Motor neuron (in vitro differentiated cells): ENCODE data around the gene TM4SF4. TPM values are rescaled to one million over a fixed set of nuclear protein-coding genes. Genes with fewer than 3 reads are reported as not detected.

Source experiments
- ATAC-seq, 8 experiments: fragments of 200-7000 bp; cut with Tn5 transposase; replicated peaks in 6 of 8; 2 replicates each; pipeline ENCODE4 v1.8.0; 2021; ENCODE audit warnings: mild to moderate bottlenecking in 8 of 8, moderate library complexity in 8 of 8
- H3K27ac ChIP-seq, 2 donors: fragments of 250-450 bp; sonication (Bioruptor Pico); 2 replicates each; pipeline ENCODE4 v1.9.0; 2021; ENCODE audit warnings: antibody characterized with exemption in 2 of 2, mild to moderate bottlenecking in 2 of 2, moderate library complexity in 1 of 2
- H3K4me1 ChIP-seq, 2 donors: fragments of 250-450 bp; sonication (Bioruptor Pico); replicated peaks in 1 of 2; 2 replicates each; pipeline ENCODE4 v1.6.1; 2021; ENCODE audit warnings: antibody characterized with exemption in 2 of 2, mild to moderate bottlenecking in 2 of 2, moderate library complexity in 1 of 2
- H3K4me3 ChIP-seq, 5 donors: fragments of 250-450 bp; sonication (Bioruptor Pico); 2 replicates each; pipeline ENCODE4 v1.9.0; 2021; ENCODE audit warnings: antibody characterized with exemption in 5 of 5, mild to moderate bottlenecking in 5 of 5, moderate library complexity in 4 of 5
- WGBS, 10 experiments: fragments of 450-650 bp; shearing (Covaris generic); methylation state at CpG; one replicate each; pipeline ENCODE4 v1.0.0; 2022; 5-methylcytosine and 5-hydroxymethylcytosine counted together
- in situ Hi-C, 9 experiments: fragments of 400-800 bp; cut with MboI; loops; one replicate each; pipeline ENCODE4 v1.15.0; 2021; ENCODE audit warnings: low sequenced_read_pairs in 9 of 9, low pct_unique_long_range_greater_than_20kb in 2 of 9; ENCODE audit not compliant: unreplicated experiment in 9 of 9
- total RNA-seq, 8 experiments: library from RNA; unstranded; fragments of 300-600 nt; gene quantifications; 2 replicates each; pipeline versions ENCODE4 v1.2.3 to v1.2.4, GENCODE V29; 2022

TM4SF4 gene, protein sequence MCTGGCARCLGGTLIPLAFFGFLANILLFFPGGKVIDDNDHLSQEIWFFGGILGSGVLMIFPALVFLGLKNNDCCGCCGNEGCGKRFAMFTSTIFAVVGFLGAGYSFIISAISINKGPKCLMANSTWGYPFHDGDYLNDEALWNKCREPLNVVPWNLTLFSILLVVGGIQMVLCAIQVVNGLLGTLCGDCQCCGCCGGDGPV
- 1 to 10 TPM in 3 of 8 experiments, under 1 TPM in 4, not detected in 1; 0.05 to 2.7 (median 0.64) TPM for total RNA-seq

DNA sequence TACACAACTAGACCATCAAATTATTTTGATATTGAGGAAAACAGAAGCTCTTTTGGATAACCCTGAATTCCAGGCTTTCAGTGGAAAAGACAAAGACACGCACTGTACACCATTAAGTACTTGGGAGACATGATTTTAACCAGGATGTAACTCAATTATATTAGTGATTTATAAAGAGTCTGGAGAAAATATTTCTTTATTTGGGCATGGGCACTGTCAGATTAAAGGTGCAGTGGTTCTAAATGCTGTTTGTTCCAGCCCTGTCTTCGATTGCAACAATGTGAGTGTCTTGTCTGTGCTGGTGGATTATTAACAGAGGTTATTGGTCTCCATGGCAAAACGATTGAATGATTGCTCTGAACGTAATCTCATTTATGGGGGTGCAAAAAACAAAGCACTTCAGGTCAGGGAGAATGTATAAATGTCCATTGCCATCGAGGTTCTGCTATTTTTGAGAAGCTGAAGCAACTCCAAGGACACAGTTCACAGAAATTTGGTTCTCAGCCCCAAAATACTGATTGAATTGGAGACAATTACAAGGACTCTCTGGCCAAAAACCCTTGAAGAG lies at the start of gene TM4SF4:
Gene TM4SF4, plus strand, starts transcription at position 448 of the 568 bp plus-strand sequence. CDS start 181 bp downstream, outside the sequence.
- in situ Hi-C loops, result no loop called here
- ATAC-seq, result peak in 2 of 8 experiments; percentile 49 to 81
- Histone ChIP-seq H3K4me1 (peaks cover 12 to 20% of the 10 kb centered on the region in 2 donors), H3K4me3 (no peak within 1 kb of the TSS), H3K27ac (peak within 1 kb of the TSS in 1 of 2 donors; percentile 32)
- WGBS, 10 experiments, result 0 to 100% (median 33%) methylated on average over 1 to 4 of the region's 5 CpGs

DNA sequence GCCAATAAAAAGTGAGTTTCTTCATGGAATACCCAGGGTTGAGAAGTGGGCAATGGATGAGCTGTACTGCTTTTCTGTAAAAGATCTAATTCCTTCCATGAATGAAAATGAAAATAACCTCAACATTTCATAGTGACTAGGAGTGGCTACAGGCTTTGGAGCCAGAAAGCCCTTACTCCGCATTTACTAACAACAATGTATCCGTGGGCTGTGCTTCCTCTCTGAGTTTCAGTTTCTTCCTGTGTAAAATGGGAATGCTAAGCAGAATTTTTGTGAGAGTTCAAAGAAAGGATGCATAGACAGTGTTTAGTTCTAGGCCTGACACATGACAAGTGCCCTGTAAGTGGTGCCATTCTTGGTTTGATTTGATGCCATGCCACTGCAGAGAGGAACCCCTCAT lies 49.6 kb upstream of the TM4SF4 start:
- in situ Hi-C loops, result no loop called here
- Histone ChIP-seq H3K27ac (no peak overlapping the region), H3K4me3 (no peak overlapping the region), H3K4me1 (no peaks in the 10 kb centered on the region)
- 0 to 100% (median 52%) methylated on average over 1 to 2 of the region's 2 CpGs; no CpG with 5 or more reads in 3 of the 10 experiments for whole genome bisulfite sequencing, 10 experiments
- no peak for ATAC-seq

DNA sequence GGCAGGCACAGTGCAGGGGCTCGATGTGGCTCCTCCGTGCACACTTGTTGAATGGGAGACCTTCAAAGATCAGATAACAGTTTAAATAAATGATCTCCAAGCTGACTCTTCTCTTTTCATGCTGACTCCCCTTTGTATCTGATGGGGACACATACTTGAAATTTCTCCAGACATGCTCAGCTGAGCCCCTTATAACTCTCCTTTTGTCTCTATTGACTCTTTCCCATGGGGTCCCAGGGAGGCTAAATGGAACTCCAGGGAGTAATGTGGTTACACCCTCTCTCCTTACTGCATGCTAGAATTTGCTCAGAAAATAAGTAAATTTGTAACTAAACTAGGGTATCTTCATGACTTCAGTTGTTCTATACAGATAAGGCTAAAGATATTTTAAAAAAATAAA lies 48.2 kb upstream of the TM4SF4 start:
- H3K4me3 ChIP-seq, result no peak overlapping the region
- H3K27ac ChIP-seq, result no peak overlapping the region
- in situ Hi-C loops, result no loop called here
- ATAC-seq, result peak in 1 of 8 experiments; percentile 85
- H3K4me1 ChIP-seq, result no peaks in the 10 kb centered on the region
- 0 to 54% (median 37%) methylated on average over 1 to 2 of the region's 2 CpGs; no CpG with 5 or more reads in 4 of the 10 experiments for WGBS, 10 experiments

DNA sequence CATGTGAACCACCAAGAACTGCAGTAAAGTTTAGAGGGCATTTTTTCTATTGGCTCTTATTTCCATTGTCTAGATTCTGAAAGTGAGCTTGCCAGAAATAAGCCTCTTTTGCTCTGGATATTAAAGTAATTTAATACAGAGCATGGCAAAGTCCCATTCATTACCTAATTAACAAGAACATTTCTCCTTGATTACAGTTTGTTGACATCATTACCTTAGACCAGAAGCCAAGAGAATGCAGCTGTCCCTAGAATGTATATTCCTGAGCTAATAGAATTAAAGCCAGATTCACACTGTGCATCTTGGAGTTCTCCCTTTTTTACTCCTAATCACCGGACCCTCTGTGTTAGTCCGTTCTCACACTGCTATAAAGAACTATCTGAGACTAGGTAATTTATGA lies 46.4 kb upstream of the TM4SF4 start:
- ATAC-seq, result no peak
- no peaks in the 10 kb centered on the region for H3K4me1 ChIP-seq
- no peak overlapping the region for H3K27ac ChIP-seq
- no peak overlapping the region for H3K4me3 ChIP-seq
- in situ Hi-C loops, result no loop called here
- WGBS, 10 experiments, result 47 to 100% (median 87%) methylated on average over 1 to 2 of the region's 2 CpGs; no CpG with 5 or more reads in 4 of the 10 experiments

DNA sequence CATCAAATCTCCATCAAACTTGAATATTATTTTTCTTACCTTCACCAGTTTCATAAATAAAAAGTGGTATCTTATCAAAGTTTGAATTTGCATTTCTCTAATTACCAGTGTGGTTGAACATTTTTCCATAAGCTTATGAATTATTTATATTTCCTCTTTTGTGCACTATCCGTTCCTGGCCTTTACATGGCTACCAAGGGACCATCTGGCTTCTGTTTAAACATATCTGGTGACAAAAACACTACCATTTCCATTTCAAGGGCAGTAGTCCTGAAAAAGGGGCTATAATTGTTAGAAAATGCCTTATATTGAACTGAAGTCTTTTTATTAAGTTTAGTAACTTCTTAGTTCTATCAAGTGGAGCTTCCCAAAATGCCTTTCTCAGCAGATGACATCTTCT lies 44.3 kb upstream of the TM4SF4 start:
- Histone ChIP-seq H3K4me1 (no peaks in the 10 kb centered on the region), H3K27ac (no peak overlapping the region), H3K4me3 (no peak overlapping the region)
- ATAC-seq, result no peak
- in situ Hi-C loops, result no loop called here
- WGBS, 10 experiments, result 0 to 82% (median 29%) methylated on average over 1 of the region's 1 CpG; no CpG with 5 or more reads in 3 of the 10 experiments

DNA sequence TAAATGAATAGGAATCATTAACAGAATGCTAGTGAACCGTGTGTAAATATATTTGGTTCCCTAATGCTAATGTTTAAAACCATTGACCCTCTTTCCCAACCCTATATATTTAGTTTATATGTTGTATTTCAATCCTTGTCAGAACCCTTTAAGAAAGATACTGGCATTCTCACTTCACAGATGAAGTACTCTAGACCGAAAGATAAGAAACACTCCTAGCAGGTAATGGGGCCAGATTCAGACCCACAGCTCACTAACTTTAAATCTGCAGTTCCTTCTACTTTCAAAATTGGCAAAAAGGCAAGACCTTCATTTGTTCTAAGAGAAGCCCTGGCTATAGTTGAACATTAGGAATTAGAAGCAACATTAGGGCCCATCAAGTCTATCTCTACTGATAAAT lies 42.3 kb upstream of the TM4SF4 start:
- no peak overlapping the region for H3K4me3 ChIP-seq
- H3K4me1 ChIP-seq, result no peaks in the 10 kb centered on the region
- in situ Hi-C loops, result no loop called here
- WGBS, 10 experiments, result 30 to 100% (median 85%) methylated on average over 1 to 2 of the region's 2 CpGs; no CpG with 5 or more reads in 1 of the 10 experiments
- H3K27ac ChIP-seq, result no peak overlapping the region
- no peak for ATAC-seq

DNA sequence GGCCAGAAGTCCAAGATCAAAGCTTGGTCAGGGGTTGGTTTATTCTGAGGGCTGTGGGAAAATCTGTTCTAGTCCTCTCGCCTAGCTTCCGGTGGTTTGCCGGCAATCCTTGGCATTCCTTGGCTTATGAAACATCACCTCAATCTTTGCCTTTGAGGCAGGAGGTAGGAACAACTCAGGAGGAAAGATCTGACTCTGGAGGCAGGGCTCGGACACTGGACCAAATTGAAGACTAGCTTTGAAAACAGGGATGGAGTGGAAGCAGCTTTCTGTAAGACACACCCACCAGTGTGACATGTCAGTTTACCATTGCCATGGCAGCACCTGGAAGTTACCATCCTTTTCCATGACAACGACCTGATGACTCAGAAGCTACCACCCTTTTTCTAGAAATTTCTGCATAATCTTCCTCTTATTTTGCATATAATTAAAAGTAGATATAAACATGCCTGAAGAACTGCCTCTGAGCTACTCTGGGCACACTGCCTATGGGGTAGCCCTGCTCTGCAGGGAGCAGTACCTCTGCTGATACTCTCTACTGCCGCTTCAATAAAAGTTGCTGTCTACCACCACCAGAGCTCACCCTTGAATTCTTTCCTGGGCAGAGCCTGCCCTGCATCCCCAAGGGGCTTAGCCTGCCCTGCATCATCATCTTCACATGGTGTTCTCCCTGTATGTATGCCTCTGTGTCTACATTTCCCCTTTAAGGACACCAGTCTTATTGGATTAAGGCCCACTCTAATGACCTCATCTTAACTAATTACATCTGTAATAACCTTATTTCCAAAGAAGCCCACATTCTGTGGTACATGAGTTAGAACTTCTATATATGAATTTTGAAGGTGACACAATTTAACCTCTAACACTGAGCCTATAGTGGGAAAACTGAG lies 38.3 kb upstream of the TM4SF4 start:
- 50 to 100% (median 87%) methylated on average over 1 to 6 of the region's 6 CpGs; no CpG with 5 or more reads in 3 of the 10 experiments for WGBS, 10 experiments
- peak in 7 of 8 experiments; percentile 18 to 97 (median 58) for ATAC-seq
- in situ Hi-C loops, result no loop called here
- Histone ChIP-seq H3K27ac (no peak overlapping the region), H3K4me3 (no peak overlapping the region), H3K4me1 (no peaks in the 10 kb centered on the region)

DNA sequence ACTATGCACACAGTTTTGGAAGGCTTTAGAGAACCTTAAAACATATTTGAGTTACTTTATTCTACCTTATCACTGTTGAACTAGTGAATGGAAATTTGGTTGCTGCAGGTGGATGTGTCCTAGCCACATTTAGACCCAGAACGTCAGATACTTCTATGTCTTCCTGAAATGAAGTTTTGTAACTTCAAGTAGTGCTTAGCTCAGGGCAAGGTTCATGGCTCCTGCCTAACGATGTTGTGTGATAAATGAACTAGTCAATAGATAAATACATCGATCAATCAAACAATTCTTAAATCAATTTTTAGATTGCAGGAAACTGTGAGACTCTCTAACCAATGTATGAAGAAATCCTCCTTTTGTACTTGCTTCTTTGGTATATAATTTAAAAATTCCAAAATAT lies 37.2 kb upstream of the TM4SF4 start:
- Histone ChIP-seq H3K4me1 (no peaks in the 10 kb centered on the region), H3K4me3 (no peak overlapping the region), H3K27ac (no peak overlapping the region)
- ATAC-seq, result no peak
- in situ Hi-C loops, result no loop called here
- 80 to 100% (median 92%) methylated on average over 2 to 3 of the region's 3 CpGs; no CpG with 5 or more reads in 1 of the 10 experiments for WGBS, 10 experiments

DNA sequence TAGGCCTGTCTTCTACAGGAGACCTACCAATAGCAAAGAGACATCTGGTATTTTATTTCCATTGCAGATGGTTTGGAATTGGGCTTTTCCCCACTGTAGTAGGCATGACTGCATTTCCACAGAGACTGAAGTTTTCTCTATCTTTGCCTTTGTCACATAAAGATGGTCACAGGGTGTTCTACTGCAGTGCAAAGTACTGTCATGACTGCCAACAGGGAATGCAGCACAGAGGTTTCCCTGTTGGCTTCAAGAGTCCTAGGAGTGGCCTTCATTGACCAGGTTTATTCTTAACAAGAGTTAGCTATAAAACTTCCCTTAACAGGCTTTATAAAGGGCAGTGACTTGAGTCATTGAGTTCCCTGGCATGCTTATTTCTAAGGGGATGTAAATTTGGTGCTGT lies 36.8 kb upstream of the TM4SF4 start:
- in situ Hi-C loops, result no loop called here
- no peak for ATAC-seq
- Histone ChIP-seq H3K4me3 (no peak overlapping the region), H3K4me1 (peaks cover 0 to under 1% of the 10 kb centered on the region in 2 donors), H3K27ac (no peak overlapping the region)

DNA sequence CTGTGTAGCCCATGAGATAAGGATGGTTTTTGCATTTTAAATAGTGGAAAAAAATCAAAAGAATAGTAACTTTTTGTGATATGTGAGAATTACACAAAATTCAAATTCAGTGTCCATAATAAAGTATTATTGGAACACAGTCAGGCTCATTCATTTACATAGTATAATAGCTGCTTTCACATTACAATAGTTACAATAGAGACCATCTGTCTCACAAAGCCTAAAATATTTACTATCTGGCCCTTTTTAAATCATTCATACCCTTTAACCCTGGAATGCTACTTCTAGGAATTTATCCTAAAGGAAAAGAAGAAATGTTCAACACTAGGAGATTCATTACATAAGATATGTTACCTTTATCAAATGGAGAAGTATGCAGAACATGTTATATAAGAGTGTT lies 35.5 kb upstream of the TM4SF4 start:
- H3K4me3 ChIP-seq, result no peak overlapping the region
- no peak overlapping the region for H3K27ac ChIP-seq
- peaks cover 0 to 4% of the 10 kb centered on the region in 2 donors for H3K4me1 ChIP-seq
- ATAC-seq, result no peak
- in situ Hi-C loops, result no loop called here

DNA sequence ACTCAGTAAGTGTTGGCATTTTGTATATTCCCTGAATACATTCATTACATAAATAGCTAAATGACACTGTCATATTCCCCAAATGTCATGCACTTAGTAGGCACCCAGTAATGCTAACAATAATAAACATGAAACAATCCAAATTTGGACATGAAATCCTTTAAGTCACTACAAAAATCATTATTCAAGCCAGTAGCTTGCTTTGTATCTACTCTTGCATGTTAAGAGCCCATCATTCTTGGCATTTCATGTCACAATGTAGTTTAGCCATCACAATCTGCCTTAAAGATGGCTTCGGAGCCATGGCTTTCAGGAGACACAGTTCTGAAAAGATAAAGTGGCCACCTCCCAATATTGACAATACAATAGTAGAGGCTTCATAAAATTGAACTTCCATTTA lies 32.9 kb upstream of the TM4SF4 start:
- Histone ChIP-seq H3K27ac (no peak overlapping the region), H3K4me3 (no peak overlapping the region), H3K4me1 (peaks cover 0 to 4% of the 10 kb centered on the region in 2 donors)
- WGBS, 10 experiments, result 75 to 100% (median 91%) methylated on average over 1 of the region's 1 CpG; no CpG with 5 or more reads in 5 of the 10 experiments
- peak in 2 of 8 experiments; percentile 22 to 43 for ATAC-seq
- in situ Hi-C loops, result no loop called here

DNA sequence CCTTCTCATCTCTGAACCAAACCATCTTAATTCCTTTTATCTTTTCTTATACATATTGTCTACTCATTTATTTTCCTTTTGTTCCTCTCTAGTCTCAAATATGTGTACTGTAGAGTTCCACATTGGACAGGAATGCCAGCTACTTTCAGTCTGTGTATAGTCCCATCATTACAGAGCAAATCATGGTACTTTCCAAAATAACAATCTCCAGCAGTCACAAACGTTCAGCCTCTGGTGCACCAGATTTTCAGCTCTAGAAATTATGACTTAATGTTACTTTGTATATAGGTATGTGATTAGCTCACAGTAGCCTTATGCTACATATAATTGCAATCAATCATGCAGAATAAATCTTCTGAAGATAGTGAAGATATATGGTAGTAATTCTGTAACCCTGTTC lies 32.5 kb upstream of the TM4SF4 start:
- ATAC-seq, result no peak

DNA sequence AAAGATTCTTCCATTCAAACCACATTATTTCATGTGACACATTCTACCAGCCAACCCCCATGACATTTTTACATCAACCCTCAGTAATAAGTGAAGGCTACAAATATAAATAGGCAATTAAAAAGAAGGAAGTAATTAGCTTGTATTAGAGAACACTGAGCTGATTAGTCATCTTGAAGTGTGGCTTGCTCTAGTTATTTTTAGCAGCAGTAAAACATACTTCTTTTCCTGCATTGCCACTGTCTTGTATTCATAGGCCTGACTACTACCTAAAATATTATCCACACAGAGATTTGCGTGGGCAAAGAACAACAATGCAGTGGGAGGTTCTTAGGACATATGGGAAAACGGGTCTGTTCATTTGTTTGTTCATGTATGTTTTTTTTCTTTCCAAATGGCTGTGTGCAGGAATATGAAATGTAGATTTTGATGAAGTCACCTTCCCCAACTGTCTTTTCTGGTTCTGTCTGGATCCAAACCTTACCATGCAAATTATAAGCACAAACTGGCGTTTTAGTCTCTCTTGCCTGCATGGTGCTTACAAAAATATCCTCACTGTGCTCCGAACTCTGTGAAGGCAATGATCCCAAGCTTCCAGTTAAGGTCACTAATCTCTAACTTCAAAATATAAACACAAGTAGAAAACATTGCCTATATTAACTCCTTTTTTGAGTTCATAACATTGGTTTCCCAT lies 31.5 kb upstream of the TM4SF4 start:
- in situ Hi-C loops, result no loop called here
- no peak overlapping the region for H3K4me3 ChIP-seq
- H3K4me1 ChIP-seq, result peaks cover 0 to 4% of the 10 kb centered on the region in 2 donors
- WGBS, 10 experiments, result 23 to 100% (median 77%) methylated on average over 1 to 4 of the region's 4 CpGs
- no peak overlapping the region for H3K27ac ChIP-seq
- ATAC-seq, result peak; percentile 47 to 86 (median 72)

More for the DNA sequence above, 32.5 kb upstream of the TM4SF4 start:
- WGBS, 10 experiments, result 0 to 80% (median 40%) methylated on average over 1 of the region's 1 CpG; no CpG with 5 or more reads in 4 of the 10 experiments
- peaks cover 0 to 4% of the 10 kb centered on the region in 2 donors for H3K4me1 ChIP-seq
- no peak overlapping the region for H3K4me3 ChIP-seq
- in situ Hi-C loops, result no loop called here
- H3K27ac ChIP-seq, result no peak overlapping the region
